Prostate gland (tissue), 2 donors: ENCODE data around the gene SYNPO2. TPM values are rescaled to one million over a fixed set of nuclear protein-coding genes. Genes with fewer than 3 reads are reported as not detected.
A peak's percentile ranks its signal among the peaks of the same experiment; 100 is the strongest.

ENCODE experiments used
- DNase-seq: peaks from one replicate; pipeline ENCODE4 v3.0.0-alpha.2; 2019; ENCODE audit warnings: low spot score
- H3K27ac ChIP-seq, 2 donors: fragments of 200-600 bp; sonication (generic); 2 replicates each; pipeline ENCODE4 v1.5.1; 2017 to 2019
- H3K27me3 ChIP-seq: fragments of 200-600 bp; sonication (generic); replicated peaks from 2 replicates; pipeline ENCODE4 v1.5.1; 2019; ENCODE audit not compliant: insufficient read depth
- H3K36me3 ChIP-seq, 2 donors: fragments of 200-600 bp; sonication (generic); 1 replicate in 1 of 2; 2 replicates in 1 of 2; pipeline versions ENCODE4 v1.5.1 to v1.8.1; 2017 to 2019
- H3K4me1 ChIP-seq: fragments of 200-600 bp; sonication (generic); replicated peaks from 2 replicates; pipeline ENCODE4 v1.5.1; 2019
- H3K4me3 ChIP-seq, 2 donors: fragments of 200-600 bp; sonication (generic); 2 replicates each; pipeline ENCODE4 v1.5.1; 2017 to 2019
- H3K9me3 ChIP-seq: fragments of 200-600 bp; sonication (generic); 2 replicates; pipeline ENCODE4 v1.5.1; 2017
- POLR2A ChIP-seq: fragments of 450-650 bp; IDR thresholded peaks from one replicate; pipeline ENCODE4 v1.6.1; 2016; ENCODE audit warnings: antibody characterized with exemption, mild to moderate bottlenecking
- POLR2AphosphoS5 ChIP-seq: sonication (generic); formaldehyde crosslinking; IDR thresholded peaks from one replicate; pipeline ENCODE4 v1.6.1; 2017; ENCODE audit warnings: antibody characterized with exemption
- WGBS: methylation state at CpG from one replicate; pipeline ENCODE4 v1.1.5; 2018; 5-methylcytosine and 5-hydroxymethylcytosine counted together
- intact Hi-C: fragments of 100-400 bp; cut with DNase I; formaldehyde crosslinking; loops from one replicate; pipeline ENCODE4 v1.14.2; 2022
- total RNA-seq, 2 donors: library from RNA; depleted of rRNA; stranded (reverse); fragments of >200 nt; gene quantifications; one replicate each; pipeline ENCODE4 v1.1.0, GENCODE V29; 2016
- TF ChIP-seq, protein P1 (sequence below), 4 experiments: fragments of 200-600 bp in 2 of 4; fragments of 450-650 bp in 2 of 4; sonication (generic) in 2 of 4; IDR thresholded peaks; 1 replicate in 3 of 4; 2 replicates in 1 of 4; pipeline ENCODE4 v1.5.1; 2016 to 2019; ENCODE audit warnings: antibody characterized with exemption in 4 of 4, mild to moderate bottlenecking in 2 of 4, moderate library complexity in 2 of 4

Gene SYNPO2
- total RNA-seq, 2 donors from 2014 or later, result 131 to 181 TPM

GRCh38 chr4:118954246-118954645 lies 65.6 kb downstream of the SYNPO2 start:
- Histone ChIP-seq H3K27ac (no peak overlapping the region), H3K4me1 (no peaks in the 10 kb centered on the region), H3K36me3 (no peaks in the 10 kb centered on the region), H3K9me3 (no peaks in the 10 kb centered on the region), H3K4me3 (no peak overlapping the region), H3K27me3 (no peaks in the 10 kb centered on the region)
- DNase-seq, result no peak
- WGBS, result 49% methylated on average over 2 of the region's 2 CpGs
- TF ChIP-seq, protein P1, sequence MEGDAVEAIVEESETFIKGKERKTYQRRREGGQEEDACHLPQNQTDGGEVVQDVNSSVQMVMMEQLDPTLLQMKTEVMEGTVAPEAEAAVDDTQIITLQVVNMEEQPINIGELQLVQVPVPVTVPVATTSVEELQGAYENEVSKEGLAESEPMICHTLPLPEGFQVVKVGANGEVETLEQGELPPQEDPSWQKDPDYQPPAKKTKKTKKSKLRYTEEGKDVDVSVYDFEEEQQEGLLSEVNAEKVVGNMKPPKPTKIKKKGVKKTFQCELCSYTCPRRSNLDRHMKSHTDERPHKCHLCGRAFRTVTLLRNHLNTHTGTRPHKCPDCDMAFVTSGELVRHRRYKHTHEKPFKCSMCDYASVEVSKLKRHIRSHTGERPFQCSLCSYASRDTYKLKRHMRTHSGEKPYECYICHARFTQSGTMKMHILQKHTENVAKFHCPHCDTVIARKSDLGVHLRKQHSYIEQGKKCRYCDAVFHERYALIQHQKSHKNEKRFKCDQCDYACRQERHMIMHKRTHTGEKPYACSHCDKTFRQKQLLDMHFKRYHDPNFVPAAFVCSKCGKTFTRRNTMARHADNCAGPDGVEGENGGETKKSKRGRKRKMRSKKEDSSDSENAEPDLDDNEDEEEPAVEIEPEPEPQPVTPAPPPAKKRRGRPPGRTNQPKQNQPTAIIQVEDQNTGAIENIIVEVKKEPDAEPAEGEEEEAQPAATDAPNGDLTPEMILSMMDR (IDR thresholded peaks at IDR 0.05), result no peak
- no peak for TF ChIP-seq POLR2A
- TF ChIP-seq POLR2AphosphoS5, result no peak
- intact Hi-C loops, result no loop called here

DNA sequence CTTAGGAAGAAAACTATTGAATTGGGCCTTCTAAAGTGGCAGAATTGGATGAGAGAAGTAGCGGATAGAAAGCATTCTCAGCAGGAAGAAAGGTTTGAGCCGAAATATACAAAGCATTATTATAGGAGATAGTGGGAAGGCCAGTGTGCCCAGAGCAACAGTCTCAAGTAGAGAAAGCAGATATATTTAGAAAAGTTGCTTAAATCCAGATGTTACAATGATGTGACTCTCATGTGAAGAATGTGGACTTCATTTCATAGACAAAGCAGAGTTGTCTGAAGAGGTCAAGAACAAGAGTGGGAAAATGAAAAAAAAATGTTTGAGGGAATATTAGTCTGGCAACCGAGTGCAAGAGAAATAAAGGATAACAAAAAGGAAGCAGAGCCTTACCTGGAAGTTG lies 66.9 kb downstream of the SYNPO2 start:
- WGBS, result 83% methylated on average over 3 of the region's 3 CpGs
- Histone ChIP-seq H3K27ac (peak overlapping the region in 1 of 2 donors; percentile 13), H3K4me3 (no peak overlapping the region)

GRCh38 chr4:118957722-118958445 lies 69.2 kb downstream of the SYNPO2 start:
- H3K4me1 ChIP-seq, result no peaks in the 10 kb centered on the region
- DNase-seq, result no peak
- no peak overlapping the region for H3K4me3 ChIP-seq
- intact Hi-C loops, result no loop called here
- H3K9me3 ChIP-seq, result no peaks in the 10 kb centered on the region
- H3K36me3 ChIP-seq, result no peaks in the 10 kb centered on the region
- H3K27me3 ChIP-seq, result no peaks in the 10 kb centered on the region
- TF ChIP-seq, protein P1 (IDR thresholded peaks at IDR 0.05), result no peak
- TF ChIP-seq POLR2AphosphoS5 (no peak), POLR2A (no peak)
- WGBS, result 65% methylated on average over 10 of the region's 10 CpGs
- no peak overlapping the region for H3K27ac ChIP-seq

More for the DNA sequence above, 66.9 kb downstream of the SYNPO2 start:
- TF ChIP-seq, protein P1 (IDR thresholded peaks at IDR 0.05), result no peak
- TF ChIP-seq POLR2A, result no peak
- no peak for TF ChIP-seq POLR2AphosphoS5
- Histone ChIP-seq H3K4me1 (no peaks in the 10 kb centered on the region), H3K36me3 (no peaks in the 10 kb centered on the region), H3K9me3 (no peaks in the 10 kb centered on the region), H3K27me3 (no peaks in the 10 kb centered on the region)
- no peak for DNase-seq
- intact Hi-C loops, result no loop called here

DNA sequence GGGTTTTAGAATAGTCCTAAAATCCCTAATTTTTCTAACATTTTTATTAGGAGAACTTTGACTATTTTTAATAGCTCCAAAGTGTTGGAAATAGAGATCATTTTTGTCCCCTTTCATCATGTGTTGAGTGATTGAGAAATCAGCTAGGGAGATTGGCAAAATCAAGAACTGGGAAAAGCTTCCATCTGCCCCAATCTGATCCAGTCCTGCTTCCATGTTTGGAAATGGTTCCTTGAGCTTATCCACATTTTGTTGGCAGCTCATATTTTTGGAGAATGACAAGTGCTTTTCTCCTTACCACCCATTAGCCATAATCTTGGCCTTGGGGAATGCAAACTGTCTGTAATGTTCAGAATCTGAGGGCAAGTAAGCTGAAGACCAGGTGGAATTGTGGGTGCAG lies 73.9 kb downstream of the SYNPO2 start:
- TF ChIP-seq, protein P1 (IDR thresholded peaks at IDR 0.05), result no peak
- TF ChIP-seq POLR2AphosphoS5 (no peak), POLR2A (no peak)
- Histone ChIP-seq H3K27ac (no peak overlapping the region), H3K27me3 (no peaks in the 10 kb centered on the region), H3K36me3 (no peaks in the 10 kb centered on the region), H3K9me3 (no peaks in the 10 kb centered on the region), H3K4me3 (no peak overlapping the region), H3K4me1 (no peaks in the 10 kb centered on the region)
- intact Hi-C loops, result loop anchor here (5.0 kb wide), 1 partner anchor 40 kb away; no protein-coding TSS in a partner anchor
- DNase-seq, result no peak

DNA sequence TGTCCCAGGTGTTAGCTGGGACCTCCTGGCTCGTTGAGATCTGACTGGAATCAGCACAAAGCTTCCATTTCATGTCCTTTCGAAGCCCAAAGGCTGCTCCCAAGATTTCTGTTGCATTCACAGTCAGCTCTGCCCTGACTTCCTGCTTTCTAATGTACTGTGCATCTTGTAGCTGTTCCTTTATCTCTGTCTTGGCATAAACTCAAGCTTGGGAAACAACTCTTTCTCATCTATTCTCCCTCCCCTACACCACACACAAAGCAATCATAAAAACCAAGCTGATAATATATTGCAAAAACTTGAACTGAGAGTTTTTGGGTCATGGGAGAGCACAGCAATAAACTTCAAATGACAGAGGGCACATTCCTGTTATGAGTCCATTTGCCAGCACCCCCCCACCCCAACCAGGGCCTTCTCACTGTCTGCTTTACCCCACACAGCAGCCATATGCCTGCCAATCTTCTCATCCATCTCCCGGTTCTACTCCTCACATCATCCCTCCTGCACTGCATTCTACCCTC lies 76.3 kb downstream of the SYNPO2 start:
- Histone ChIP-seq H3K36me3 (no peaks in the 10 kb centered on the region), H3K9me3 (no peaks in the 10 kb centered on the region), H3K27me3 (no peaks in the 10 kb centered on the region), H3K4me1 (no peaks in the 10 kb centered on the region), H3K27ac (peak overlapping the region; percentile 23 to 72), H3K4me3 (no peak overlapping the region)
- no peak for DNase-seq
- intact Hi-C loops, result loop anchor here (5.0 kb wide), 3 partner anchors 43 to 193 kb away; partner anchors contain the start of gene SEC24D
- WGBS, result 32% methylated on average over 3 of the region's 3 CpGs
- no peak for TF ChIP-seq POLR2A
- peak; percentile 3 for TF ChIP-seq POLR2AphosphoS5
